ENCODE measurements around the gene RAB37.

- no peak for TF ChIP-seq POLR2A (IDR thresholded peaks at IDR 0.05; ENCODE audit: low read length)
- TF ChIP-seq GATA1 (IDR thresholded peaks at IDR 0.05; ENCODE audit: low read depth, low read length) = no peak
Observed at GRCh38 chr17:74761931-74762330, 24.9 kb downstream of the RAB37 start.

Measured in erythroblast (primary cell).